WTC11 (cell line): ENCODE results near the gene DOCK1. TPM values are rescaled to one million over a fixed set of nuclear protein-coding genes. Genes with fewer than 3 reads are reported as not detected.

Experiments used
- ATAC-seq: fragments of 200-7000 bp; cut with Tn5 transposase; 2 replicates; pipeline ENCODE4 v1.10.0; 2021; ENCODE audit warnings: mild to moderate bottlenecking, moderate library complexity
- CTCF ChIA-PET: fragments of 300-600 bp; sonication (Branson Sonifier 250); formaldehyde crosslinking; loops from one replicate; lab custom pipeline; 2021; ENCODE audit warnings: antibody characterized with exemption; lab: Charles Lee
- POLR2A ChIA-PET: fragments of 350-600 bp; sonication (Branson Sonifier 250); formaldehyde crosslinking; loops from one replicate; lab custom pipeline; 2021; ENCODE audit warnings: antibody characterized with exemption; lab: Charles Lee
- DNase-seq: peaks from one replicate; pipeline ENCODE4 v3.0.0; 2021; ENCODE audit warnings: low spot score
- H3K27ac Mint-ChIP-seq: 2 replicates; pipeline ENCODE4 v1.8.0; 2021; ENCODE audit warnings: mixed read lengths
- H3K27me3 Mint-ChIP-seq: 2 replicates; pipeline ENCODE4 v1.8.0; 2021; ENCODE audit warnings: low read depth, mild to moderate bottlenecking, moderate library complexity, mixed read lengths
- H3K36me3 Mint-ChIP-seq: 2 replicates; pipeline ENCODE4 v1.8.0; 2021; ENCODE audit warnings: mixed read lengths
- H3K4me1 Mint-ChIP-seq: 2 replicates; pipeline ENCODE4 v1.8.0; 2022; ENCODE audit warnings: mixed read lengths
- H3K4me3 Mint-ChIP-seq: 2 replicates; pipeline ENCODE4 v1.8.0; 2021; ENCODE audit warnings: mild to moderate bottlenecking, moderate library complexity, mixed read lengths
- H3K9me3 Mint-ChIP-seq: 2 replicates; pipeline ENCODE4 v1.8.0; 2021; ENCODE audit warnings: mixed read lengths
- ATF2 ChIP-seq: sonication (generic); formaldehyde crosslinking; IDR thresholded peaks from 2 replicates; pipeline ENCODE4 v1.8.1; 2022; ENCODE audit warnings: low read depth, missing genetic modification reagents, borderline replicate concordance
- ATF3 ChIP-seq: sonication (generic); formaldehyde crosslinking; conservative IDR thresholded peaks from 2 replicates; pipeline ENCODE4 v1.8.1; 2022; ENCODE audit warnings: mild to moderate bottlenecking, missing genetic modification reagents
- CREB1 ChIP-seq: sonication (generic); formaldehyde crosslinking; IDR thresholded peaks from 2 replicates; pipeline ENCODE4 v1.8.0; 2023; ENCODE audit warnings: mild to moderate bottlenecking, missing genetic modification reagents
- CTCF ChIP-seq: fragments of 200-600 bp; IDR thresholded peaks from 2 replicates; pipeline ENCODE4 v1.8.0; 2022; ENCODE audit warnings: antibody characterized with exemption
- E2F1 ChIP-seq: sonication (generic); formaldehyde crosslinking; IDR thresholded peaks from 2 replicates; pipeline ENCODE4 v1.8.0; 2022; ENCODE audit warnings: mild to moderate bottlenecking, missing genetic modification reagents
- ELF4 ChIP-seq: sonication (generic); formaldehyde crosslinking; IDR thresholded peaks from 2 replicates; pipeline ENCODE4 v1.8.1; 2022; ENCODE audit warnings: low read depth, mild to moderate bottlenecking, moderate library complexity, missing genetic modification reagents
- ERG ChIP-seq: fragments of 250-450 bp; sonication (Bioruptor Pico); IDR thresholded peaks from 2 replicates; pipeline ENCODE4 v1.8.0; 2021; ENCODE audit warnings: mild to moderate bottlenecking
- FOXJ3 ChIP-seq: sonication (generic); formaldehyde crosslinking; IDR thresholded peaks from 2 replicates; pipeline ENCODE4 v1.9.0; 2021; ENCODE audit warnings: missing genetic modification reagents, mild to moderate bottlenecking, borderline replicate concordance
- GABPB1 ChIP-seq: sonication (generic); formaldehyde crosslinking; IDR thresholded peaks from 2 replicates; pipeline ENCODE4 v1.8.1; 2023; ENCODE audit warnings: mild to moderate bottlenecking, missing genetic modification reagents
- GRHL2 ChIP-seq: fragments of 250-450 bp; sonication (Bioruptor Pico); IDR thresholded peaks from 2 replicates; pipeline ENCODE4 v1.8.0; 2022; ENCODE audit warnings: mild to moderate bottlenecking, moderate library complexity; ENCODE audit not compliant: insufficient replicate concordance, severe bottlenecking
- IRF1 ChIP-seq: sonication (generic); formaldehyde crosslinking; IDR thresholded peaks from 2 replicates; pipeline ENCODE4 v1.8.0; 2023; ENCODE audit warnings: missing genetic modification reagents
- JUN ChIP-seq: sonication (generic); formaldehyde crosslinking; IDR thresholded peaks from 2 replicates; pipeline ENCODE4 v1.8.0; 2023; ENCODE audit warnings: mild to moderate bottlenecking, missing genetic modification reagents
- MAX ChIP-seq: sonication (generic); formaldehyde crosslinking; IDR thresholded peaks from 2 replicates; pipeline ENCODE4 v1.8.0; 2022; ENCODE audit warnings: mild to moderate bottlenecking, missing genetic modification reagents
- MXD4 ChIP-seq: fragments of 250-450 bp; sonication (Bioruptor Pico); IDR thresholded peaks from 2 replicates; pipeline ENCODE4 v1.8.0; 2021; ENCODE audit warnings: mild to moderate bottlenecking, moderate library complexity, borderline replicate concordance
- NFYB ChIP-seq: sonication (generic); formaldehyde crosslinking; conservative IDR thresholded peaks from 2 replicates; pipeline ENCODE4 v1.8.0; 2022; ENCODE audit warnings: low read depth, missing genetic modification reagents
- NR2C2 ChIP-seq: sonication (generic); formaldehyde crosslinking; IDR thresholded peaks from 2 replicates; pipeline ENCODE4 v1.8.0; 2022; ENCODE audit warnings: mild to moderate bottlenecking, missing genetic modification reagents
- NR3C1 ChIP-seq: sonication (generic); formaldehyde crosslinking; conservative IDR thresholded peaks from 2 replicates; pipeline ENCODE4 v1.8.1; 2023; ENCODE audit warnings: low read depth, mild to moderate bottlenecking, missing genetic modification reagents
- OVOL2 ChIP-seq: fragments of 250-450 bp; sonication (Bioruptor Pico); IDR thresholded peaks from 2 replicates; pipeline ENCODE4 v1.9.0; 2021; ENCODE audit warnings: mild to moderate bottlenecking, borderline replicate concordance
- PRRX2 ChIP-seq: fragments of 250-450 bp; sonication (Bioruptor Pico); IDR thresholded peaks from 2 replicates; pipeline ENCODE4 v1.8.0; 2021; ENCODE audit warnings: mild to moderate bottlenecking
- RORB ChIP-seq: fragments of 250-450 bp; sonication (Bioruptor Pico); IDR thresholded peaks from 2 replicates; pipeline ENCODE4 v1.9.0; 2021; ENCODE audit warnings: mild to moderate bottlenecking
- TEAD1 ChIP-seq: sonication (generic); formaldehyde crosslinking; IDR thresholded peaks from 2 replicates; pipeline ENCODE4 v1.8.0; 2022; ENCODE audit warnings: mild to moderate bottlenecking, missing genetic modification reagents
- TEAD4 ChIP-seq: sonication (generic); formaldehyde crosslinking; IDR thresholded peaks from 2 replicates; pipeline ENCODE4 v1.8.0; 2022; ENCODE audit warnings: mild to moderate bottlenecking, missing genetic modification reagents
- total RNA-seq: library from RNA; stranded (reverse); gene quantifications from 3 replicates; pipeline ENCODE4 v1.2.3, GENCODE V29; 2021

The DOCK1 gene
- total RNA-seq, 1 experiment from 2014 or later, result 52.1 TPM

- TF ChIP-seq GRHL2 (no peak), CREB1 (CRISPR knock-in tag) (no peak), NFYB (CRISPR knock-in tag) (no peak), RORB (CRISPR knock-in tag) (no peak), IRF1 (CRISPR knock-in tag) (no peak), TEAD1 (CRISPR knock-in tag) (no peak), E2F1 (CRISPR knock-in tag) (no peak), PRRX2 (CRISPR knock-in tag) (no peak)
Observed at GRCh38 chr10:127021801-127022200, 116.6 kb downstream of the DOCK1 start (continued).

- TF ChIP-seq ERG (CRISPR knock-in tag), result no peak
- TF ChIP-seq TEAD4 (CRISPR knock-in tag), result no peak
- no peak for TF ChIP-seq CTCF
- no peak for TF ChIP-seq OVOL2 (CRISPR knock-in tag)
- TF ChIP-seq GABPB1 (CRISPR knock-in tag), result no peak
- TF ChIP-seq NR2C2, result no peak
- TF ChIP-seq MAX (CRISPR knock-in tag), result no peak
- TF ChIP-seq JUN (CRISPR knock-in tag), result no peak
- no peak for TF ChIP-seq ELF4
- TF ChIP-seq ATF3, result no peak
- no peak for TF ChIP-seq NR3C1 (CRISPR knock-in tag)
- no peak for TF ChIP-seq FOXJ3 (CRISPR knock-in tag)
- TF ChIP-seq ATF2 (CRISPR knock-in tag), result no peak
- no peak for TF ChIP-seq MXD4
- no peaks in the 10 kb centered on the region for H3K27me3 Mint-ChIP-seq
- no peak for DNase-seq
- H3K27ac Mint-ChIP-seq, result no peak overlapping the region
- no peaks in the 10 kb centered on the region for H3K4me1 Mint-ChIP-seq
- POLR2A ChIA-PET, result no interaction called here
- no peak overlapping the region for H3K4me3 Mint-ChIP-seq
- H3K36me3 Mint-ChIP-seq, result peaks cover 59% of the 10 kb centered on the region
- ATAC-seq, result no peak
- CTCF ChIA-PET, result no interaction called here
- H3K9me3 Mint-ChIP-seq, result no peaks in the 10 kb centered on the region
Observed at GRCh38 chr10:127024685-127025435, 119.6 kb downstream of the DOCK1 start.
